Testis (tissue), 2 donors: ENCODE data around the gene HIGD1A.

Source experiments
- CTCF ChIP-seq, 3 experiments: fragments of 450-650 bp in 2 of 3; fragments of 200-600 bp in 1 of 3; sonication (generic) in 1 of 3; IDR thresholded peaks; one replicate each; pipeline ENCODE4 v1.5.1; 2016 to 2019; ENCODE audit warnings: antibody characterized with exemption in 3 of 3, mild to moderate bottlenecking in 2 of 3, moderate library complexity in 1 of 3
- POLR2A ChIP-seq: fragments of 450-650 bp; IDR thresholded peaks from one replicate; pipeline ENCODE4 v1.6.1; 2017; ENCODE audit warnings: antibody characterized with exemption, mild to moderate bottlenecking, moderate library complexity

GRCh38 chr3:42804831-42805132 is 492 bp upstream of the HIGD1A start:
- TF ChIP-seq CTCF (IDR thresholded peaks at IDR 0.05): no peak
- no peak for TF ChIP-seq POLR2A
